ENCODE data around the gene PSME1. TPM values are rescaled to one million over a fixed set of nuclear protein-coding genes. Genes with fewer than 3 reads are reported as not detected.

PSME1 gene
- total and polyA plus RNA-seq, 2 of the 13 experiments (the other 11 are each of a cell fraction or from before 2014, with no cell fraction given): 159 to 608 TPM

DNA sequence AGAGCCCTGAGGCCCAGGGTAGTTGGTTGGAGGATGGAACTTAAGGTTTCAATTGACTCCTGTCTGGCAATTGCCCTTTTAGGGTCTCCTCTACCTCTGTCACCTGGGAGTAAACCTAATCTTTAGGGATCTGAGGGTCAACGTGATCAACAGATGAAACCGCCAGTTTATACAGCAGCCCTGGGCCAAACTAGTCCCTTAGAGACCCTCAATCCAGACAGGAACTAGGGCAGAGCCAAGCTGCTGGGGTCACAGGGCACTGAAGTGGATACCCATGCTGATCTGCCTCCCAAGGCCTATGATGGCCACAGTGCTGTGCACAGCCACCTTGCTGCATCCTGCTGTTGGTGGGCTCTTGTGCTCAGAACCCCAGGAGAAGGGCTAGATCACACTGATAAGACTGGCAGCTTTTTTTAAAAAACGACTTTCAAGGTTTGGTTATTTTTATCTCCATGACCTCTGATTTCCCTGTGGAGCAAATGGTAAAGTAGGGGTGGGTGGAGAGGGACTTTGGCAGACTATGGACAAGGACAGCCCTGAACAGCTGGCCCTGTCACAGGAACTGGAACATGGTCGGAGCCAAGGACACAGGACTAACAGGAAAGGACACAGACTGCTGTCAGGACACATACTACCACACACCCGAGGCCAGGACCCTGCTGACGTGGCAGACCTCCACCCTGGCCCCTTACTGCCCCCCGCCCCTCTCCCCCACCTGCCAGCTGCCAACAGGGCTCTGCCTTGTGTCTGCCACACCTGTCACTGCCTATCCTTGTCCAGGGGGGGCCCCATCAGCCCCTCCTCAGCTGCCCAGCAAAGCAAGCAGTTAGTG, 5.1 kb upstream of the PSME1 start (continued):
- TF ChIP-seq NR2F1 (CRISPR knock-in tag; IDR thresholded peaks at IDR 0.05): 0 out of 4 replicates have a peak, but pooled peaks of 1 of the 2 experiments have one; percentile 19
- TF ChIP-seq SIN3A (IDR thresholded peaks at IDR 0.05; ENCODE audit: borderline replicate concordance, low read depth, low read length): peak; percentile 82; the same call in 1 of the 2 replicates
- TF ChIP-seq NR3C1 (CRISPR knock-in tag; IDR thresholded peaks at IDR 0.05): no peak
- TF ChIP-seq, protein P1, sequence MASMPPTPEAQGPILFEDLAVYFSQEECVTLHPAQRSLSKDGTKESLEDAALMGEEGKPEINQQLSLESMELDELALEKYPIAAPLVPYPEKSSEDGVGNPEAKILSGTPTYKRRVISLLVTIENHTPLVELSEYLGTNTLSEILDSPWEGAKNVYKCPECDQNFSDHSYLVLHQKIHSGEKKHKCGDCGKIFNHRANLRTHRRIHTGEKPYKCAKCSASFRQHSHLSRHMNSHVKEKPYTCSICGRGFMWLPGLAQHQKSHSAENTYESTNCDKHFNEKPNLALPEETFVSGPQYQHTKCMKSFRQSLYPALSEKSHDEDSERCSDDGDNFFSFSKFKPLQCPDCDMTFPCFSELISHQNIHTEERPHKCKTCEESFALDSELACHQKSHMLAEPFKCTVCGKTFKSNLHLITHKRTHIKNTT (CRISPR knock-in tag; IDR thresholded peaks at IDR 0.05): no peak
- TF ChIP-seq HMGXB3 (CRISPR knock-in tag; IDR thresholded peaks at IDR 0.05; ENCODE audit: borderline replicate concordance): 0 out of 2 replicates have a peak, but pooled peaks have one; percentile 12
- no peak for TF ChIP-seq ZNF75D (CRISPR knock-in tag; IDR thresholded peaks at IDR 0.05; ENCODE audit: borderline replicate concordance)
- TF ChIP-seq MXD1 (CRISPR knock-in tag; IDR thresholded peaks at IDR 0.05): no peak
- TF ChIP-seq, protein P2, sequence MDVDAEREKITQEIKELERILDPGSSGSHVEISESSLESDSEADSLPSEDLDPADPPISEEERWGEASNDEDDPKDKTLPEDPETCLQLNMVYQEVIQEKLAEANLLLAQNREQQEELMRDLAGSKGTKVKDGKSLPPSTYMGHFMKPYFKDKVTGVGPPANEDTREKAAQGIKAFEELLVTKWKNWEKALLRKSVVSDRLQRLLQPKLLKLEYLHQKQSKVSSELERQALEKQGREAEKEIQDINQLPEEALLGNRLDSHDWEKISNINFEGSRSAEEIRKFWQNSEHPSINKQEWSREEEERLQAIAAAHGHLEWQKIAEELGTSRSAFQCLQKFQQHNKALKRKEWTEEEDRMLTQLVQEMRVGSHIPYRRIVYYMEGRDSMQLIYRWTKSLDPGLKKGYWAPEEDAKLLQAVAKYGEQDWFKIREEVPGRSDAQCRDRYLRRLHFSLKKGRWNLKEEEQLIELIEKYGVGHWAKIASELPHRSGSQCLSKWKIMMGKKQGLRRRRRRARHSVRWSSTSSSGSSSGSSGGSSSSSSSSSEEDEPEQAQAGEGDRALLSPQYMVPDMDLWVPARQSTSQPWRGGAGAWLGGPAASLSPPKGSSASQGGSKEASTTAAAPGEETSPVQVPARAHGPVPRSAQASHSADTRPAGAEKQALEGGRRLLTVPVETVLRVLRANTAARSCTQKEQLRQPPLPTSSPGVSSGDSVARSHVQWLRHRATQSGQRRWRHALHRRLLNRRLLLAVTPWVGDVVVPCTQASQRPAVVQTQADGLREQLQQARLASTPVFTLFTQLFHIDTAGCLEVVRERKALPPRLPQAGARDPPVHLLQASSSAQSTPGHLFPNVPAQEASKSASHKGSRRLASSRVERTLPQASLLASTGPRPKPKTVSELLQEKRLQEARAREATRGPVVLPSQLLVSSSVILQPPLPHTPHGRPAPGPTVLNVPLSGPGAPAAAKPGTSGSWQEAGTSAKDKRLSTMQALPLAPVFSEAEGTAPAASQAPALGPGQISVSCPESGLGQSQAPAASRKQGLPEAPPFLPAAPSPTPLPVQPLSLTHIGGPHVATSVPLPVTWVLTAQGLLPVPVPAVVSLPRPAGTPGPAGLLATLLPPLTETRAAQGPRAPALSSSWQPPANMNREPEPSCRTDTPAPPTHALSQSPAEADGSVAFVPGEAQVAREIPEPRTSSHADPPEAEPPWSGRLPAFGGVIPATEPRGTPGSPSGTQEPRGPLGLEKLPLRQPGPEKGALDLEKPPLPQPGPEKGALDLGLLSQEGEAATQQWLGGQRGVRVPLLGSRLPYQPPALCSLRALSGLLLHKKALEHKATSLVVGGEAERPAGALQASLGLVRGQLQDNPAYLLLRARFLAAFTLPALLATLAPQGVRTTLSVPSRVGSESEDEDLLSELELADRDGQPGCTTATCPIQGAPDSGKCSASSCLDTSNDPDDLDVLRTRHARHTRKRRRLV (CRISPR knock-in tag; IDR thresholded peaks at IDR 0.05): 0 out of 2 replicates have a peak, but pooled peaks have one; percentile 44
- peak; percentile 62 for TF ChIP-seq ZNF547 (CRISPR knock-in tag; IDR thresholded peaks at IDR 0.05)
- TF ChIP-seq, protein P3, sequence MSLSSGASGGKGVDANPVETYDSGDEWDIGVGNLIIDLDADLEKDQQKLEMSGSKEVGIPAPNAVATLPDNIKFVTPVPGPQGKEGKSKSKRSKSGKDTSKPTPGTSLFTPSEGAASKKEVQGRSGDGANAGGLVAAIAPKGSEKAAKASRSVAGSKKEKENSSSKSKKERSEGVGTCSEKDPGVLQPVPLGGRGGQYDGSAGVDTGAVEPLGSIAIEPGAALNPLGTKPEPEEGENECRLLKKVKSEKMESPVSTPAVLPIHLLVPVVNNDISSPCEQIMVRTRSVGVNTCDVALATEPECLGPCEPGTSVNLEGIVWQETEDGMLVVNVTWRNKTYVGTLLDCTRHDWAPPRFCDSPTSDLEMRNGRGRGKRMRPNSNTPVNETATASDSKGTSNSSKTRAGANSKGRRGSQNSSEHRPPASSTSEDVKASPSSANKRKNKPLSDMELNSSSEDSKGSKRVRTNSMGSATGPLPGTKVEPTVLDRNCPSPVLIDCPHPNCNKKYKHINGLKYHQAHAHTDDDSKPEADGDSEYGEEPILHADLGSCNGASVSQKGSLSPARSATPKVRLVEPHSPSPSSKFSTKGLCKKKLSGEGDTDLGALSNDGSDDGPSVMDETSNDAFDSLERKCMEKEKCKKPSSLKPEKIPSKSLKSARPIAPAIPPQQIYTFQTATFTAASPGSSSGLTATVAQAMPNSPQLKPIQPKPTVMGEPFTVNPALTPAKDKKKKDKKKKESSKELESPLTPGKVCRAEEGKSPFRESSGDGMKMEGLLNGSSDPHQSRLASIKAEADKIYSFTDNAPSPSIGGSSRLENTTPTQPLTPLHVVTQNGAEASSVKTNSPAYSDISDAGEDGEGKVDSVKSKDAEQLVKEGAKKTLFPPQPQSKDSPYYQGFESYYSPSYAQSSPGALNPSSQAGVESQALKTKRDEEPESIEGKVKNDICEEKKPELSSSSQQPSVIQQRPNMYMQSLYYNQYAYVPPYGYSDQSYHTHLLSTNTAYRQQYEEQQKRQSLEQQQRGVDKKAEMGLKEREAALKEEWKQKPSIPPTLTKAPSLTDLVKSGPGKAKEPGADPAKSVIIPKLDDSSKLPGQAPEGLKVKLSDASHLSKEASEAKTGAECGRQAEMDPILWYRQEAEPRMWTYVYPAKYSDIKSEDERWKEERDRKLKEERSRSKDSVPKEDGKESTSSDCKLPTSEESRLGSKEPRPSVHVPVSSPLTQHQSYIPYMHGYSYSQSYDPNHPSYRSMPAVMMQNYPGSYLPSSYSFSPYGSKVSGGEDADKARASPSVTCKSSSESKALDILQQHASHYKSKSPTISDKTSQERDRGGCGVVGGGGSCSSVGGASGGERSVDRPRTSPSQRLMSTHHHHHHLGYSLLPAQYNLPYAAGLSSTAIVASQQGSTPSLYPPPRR (CRISPR knock-in tag; IDR thresholded peaks at IDR 0.05; ENCODE audit: borderline replicate concordance): peak; percentile 81; the same call in 1 of the 2 replicates

Measured in HepG2 (cell line).